Adrenal gland (tissue), 5 donors: Measurements from ENCODE around the gene GRIA1.

Experiments used
- CTCF ChIP-seq, 6 experiments: fragments of 450-650 bp in 4 of 6; fragments of 200-600 bp in 2 of 6; sonication (generic) in 1 of 6; IDR thresholded peaks; 1 replicate in 5 of 6; 2 replicates in 1 of 6; pipeline versions ENCODE4 v1.5.1 to v1.8.0; 2016 to 2021; ENCODE audit warnings: antibody characterized with exemption in 6 of 6, mild to moderate bottlenecking in 2 of 6, moderate library complexity in 1 of 6
- POLR2A ChIP-seq, 2 donors: fragments of 450-650 bp; IDR thresholded peaks; one replicate each; pipeline ENCODE4 v1.6.1; 2017; ENCODE audit warnings: antibody characterized with exemption in 2 of 2, mild to moderate bottlenecking in 2 of 2, moderate library complexity in 1 of 2
- donor health status: DM: no; HTN: no; CAD: no.

GRCh38 chr5:153623751-153624450, 133.4 kb downstream of the GRIA1 start:
- TF ChIP-seq CTCF (IDR thresholded peaks at IDR 0.05) (no peak), POLR2A (IDR thresholded peaks at IDR 0.05) (no peak)
